K562 (cell line): ENCODE measurements around the gene WNK1. TPM values are rescaled to one million over a fixed set of nuclear protein-coding genes. Genes with fewer than 3 reads are reported as not detected.
A peak's percentile ranks its signal among the peaks of the same experiment; 100 is the strongest.

Source experiments
- ASH1L ChIP-seq: fragments of 450-650 bp; IDR thresholded peaks from 2 replicates; pipeline ENCODE4 v1.6.1; 2018; ENCODE audit warnings: borderline replicate concordance, mild to moderate bottlenecking, low read depth; ENCODE audit not compliant: partially characterized antibody
- CEBPG ChIP-seq, 3 experiments: fragments of 200-800 bp in 1 of 3; sonication (Bioruptor generic) in 1 of 3; sonication (generic) in 1 of 3; formaldehyde crosslinking in 1 of 3; IDR thresholded peaks in 2 of 3; conservative IDR thresholded peaks in 1 of 3; 2 replicates each; pipeline versions ENCODE4 v1.6.1 to v1.8.0; 2016 to 2022; ENCODE audit warnings: missing compliant biosample characterization in 2 of 3, missing genetic modification characterization in 2 of 3, mild to moderate bottlenecking in 1 of 3, missing genetic modification reagents in 1 of 3
- FOSL1 ChIP-seq: fragments of 200-800 bp; sonication (Bioruptor generic); conservative IDR thresholded peaks from 2 replicates; pipeline ENCODE4 v1.6.1; 2016; ENCODE audit warnings: missing genetic modification characterization, missing compliant biosample characterization
- ZNF12 ChIP-seq: sonication (generic); formaldehyde crosslinking; IDR thresholded peaks from 2 replicates; pipeline ENCODE4 v1.4.0; 2020; ENCODE audit warnings: mild to moderate bottlenecking, missing genetic modification reagents
- polyA plus RNA-seq, 8 experiments: library from polyadenylated mRNA; depleted of rRNA in 4 of 8; stranded (reverse) in 5 of 8; unstranded in 3 of 8; fragments of >200 nt; fragmentation: Nextera tagmentation in 2 of 8; fragmentation: Illumina TruSeq in 1 of 8; extraction: Ambion mirVana in 2 of 8; extraction: Trizol in 1 of 8; gene quantifications; 2 replicates each; pipeline versions ENCODE4 v1.2.1 to v1.2.3, GENCODE V29; 2011 to 2014; ENCODE audit warnings: inconsistent platforms in 1 of 8, missing spikeins in 1 of 8
- total RNA-seq, 7 experiments: library from RNA; depleted of rRNA in 6 of 7; stranded (reverse); fragments of >200 nt in 6 of 7; fragmentation: Illumina TruSeq in 2 of 7; extraction: Trizol in 2 of 7; gene quantifications; 2 replicates each; pipeline versions ENCODE4 v1.2.1 to v1.2.3, GENCODE V29; 2011 to 2021; ENCODE audit warnings: low replicate concordance in 1 of 7
- TF ChIP-seq, protein P1 (sequence below): fragments of 450-650 bp; IDR thresholded peaks from 2 replicates; pipeline ENCODE4 v1.6.1; 2016; ENCODE audit warnings: low read depth
- TF ChIP-seq, protein P2 (sequence below): fragments of 450-650 bp; IDR thresholded peaks from 2 replicates; pipeline ENCODE4 v1.6.1; 2016

Gene WNK1
- total and polyA plus RNA-seq, 9 of the 15 experiments (the other 6 are each of a cell fraction or from before 2014, with no cell fraction given): 4.3 to 73.9 (median 31.0) TPM

DNA sequence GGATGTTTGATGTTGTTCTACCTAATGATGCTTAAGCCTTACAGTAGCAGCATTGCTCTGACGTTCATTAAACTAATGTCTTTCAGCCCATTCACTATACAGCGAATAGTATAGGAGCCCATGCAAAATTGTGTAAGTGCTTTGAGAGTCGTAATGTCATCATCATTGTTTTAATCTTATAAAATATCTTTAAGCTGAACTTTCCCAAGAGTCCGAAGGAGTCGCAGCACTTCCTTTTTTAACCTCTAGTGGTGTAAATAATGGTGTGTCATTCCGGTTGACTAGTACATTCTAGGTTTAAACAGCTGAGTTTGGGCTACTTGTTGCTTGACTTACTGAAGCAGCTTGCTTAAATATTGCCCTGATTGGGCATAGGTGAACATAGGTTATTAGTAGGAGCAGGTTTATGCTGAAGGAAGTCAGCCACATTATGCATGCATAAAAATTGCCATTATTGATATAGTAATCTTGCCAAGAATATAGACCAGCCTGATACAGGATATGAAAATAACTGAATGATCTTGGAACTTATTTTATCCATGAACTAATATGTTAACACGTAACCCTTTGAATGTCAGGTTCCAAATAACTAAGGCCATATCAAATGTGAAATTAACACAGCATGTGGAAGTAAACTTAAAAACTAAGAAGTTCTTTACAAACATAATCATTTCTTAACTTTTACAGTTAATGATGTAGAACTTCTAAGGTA lies 2.6 kb downstream of the WNK1 start (continued):
- TF ChIP-seq, protein P1, sequence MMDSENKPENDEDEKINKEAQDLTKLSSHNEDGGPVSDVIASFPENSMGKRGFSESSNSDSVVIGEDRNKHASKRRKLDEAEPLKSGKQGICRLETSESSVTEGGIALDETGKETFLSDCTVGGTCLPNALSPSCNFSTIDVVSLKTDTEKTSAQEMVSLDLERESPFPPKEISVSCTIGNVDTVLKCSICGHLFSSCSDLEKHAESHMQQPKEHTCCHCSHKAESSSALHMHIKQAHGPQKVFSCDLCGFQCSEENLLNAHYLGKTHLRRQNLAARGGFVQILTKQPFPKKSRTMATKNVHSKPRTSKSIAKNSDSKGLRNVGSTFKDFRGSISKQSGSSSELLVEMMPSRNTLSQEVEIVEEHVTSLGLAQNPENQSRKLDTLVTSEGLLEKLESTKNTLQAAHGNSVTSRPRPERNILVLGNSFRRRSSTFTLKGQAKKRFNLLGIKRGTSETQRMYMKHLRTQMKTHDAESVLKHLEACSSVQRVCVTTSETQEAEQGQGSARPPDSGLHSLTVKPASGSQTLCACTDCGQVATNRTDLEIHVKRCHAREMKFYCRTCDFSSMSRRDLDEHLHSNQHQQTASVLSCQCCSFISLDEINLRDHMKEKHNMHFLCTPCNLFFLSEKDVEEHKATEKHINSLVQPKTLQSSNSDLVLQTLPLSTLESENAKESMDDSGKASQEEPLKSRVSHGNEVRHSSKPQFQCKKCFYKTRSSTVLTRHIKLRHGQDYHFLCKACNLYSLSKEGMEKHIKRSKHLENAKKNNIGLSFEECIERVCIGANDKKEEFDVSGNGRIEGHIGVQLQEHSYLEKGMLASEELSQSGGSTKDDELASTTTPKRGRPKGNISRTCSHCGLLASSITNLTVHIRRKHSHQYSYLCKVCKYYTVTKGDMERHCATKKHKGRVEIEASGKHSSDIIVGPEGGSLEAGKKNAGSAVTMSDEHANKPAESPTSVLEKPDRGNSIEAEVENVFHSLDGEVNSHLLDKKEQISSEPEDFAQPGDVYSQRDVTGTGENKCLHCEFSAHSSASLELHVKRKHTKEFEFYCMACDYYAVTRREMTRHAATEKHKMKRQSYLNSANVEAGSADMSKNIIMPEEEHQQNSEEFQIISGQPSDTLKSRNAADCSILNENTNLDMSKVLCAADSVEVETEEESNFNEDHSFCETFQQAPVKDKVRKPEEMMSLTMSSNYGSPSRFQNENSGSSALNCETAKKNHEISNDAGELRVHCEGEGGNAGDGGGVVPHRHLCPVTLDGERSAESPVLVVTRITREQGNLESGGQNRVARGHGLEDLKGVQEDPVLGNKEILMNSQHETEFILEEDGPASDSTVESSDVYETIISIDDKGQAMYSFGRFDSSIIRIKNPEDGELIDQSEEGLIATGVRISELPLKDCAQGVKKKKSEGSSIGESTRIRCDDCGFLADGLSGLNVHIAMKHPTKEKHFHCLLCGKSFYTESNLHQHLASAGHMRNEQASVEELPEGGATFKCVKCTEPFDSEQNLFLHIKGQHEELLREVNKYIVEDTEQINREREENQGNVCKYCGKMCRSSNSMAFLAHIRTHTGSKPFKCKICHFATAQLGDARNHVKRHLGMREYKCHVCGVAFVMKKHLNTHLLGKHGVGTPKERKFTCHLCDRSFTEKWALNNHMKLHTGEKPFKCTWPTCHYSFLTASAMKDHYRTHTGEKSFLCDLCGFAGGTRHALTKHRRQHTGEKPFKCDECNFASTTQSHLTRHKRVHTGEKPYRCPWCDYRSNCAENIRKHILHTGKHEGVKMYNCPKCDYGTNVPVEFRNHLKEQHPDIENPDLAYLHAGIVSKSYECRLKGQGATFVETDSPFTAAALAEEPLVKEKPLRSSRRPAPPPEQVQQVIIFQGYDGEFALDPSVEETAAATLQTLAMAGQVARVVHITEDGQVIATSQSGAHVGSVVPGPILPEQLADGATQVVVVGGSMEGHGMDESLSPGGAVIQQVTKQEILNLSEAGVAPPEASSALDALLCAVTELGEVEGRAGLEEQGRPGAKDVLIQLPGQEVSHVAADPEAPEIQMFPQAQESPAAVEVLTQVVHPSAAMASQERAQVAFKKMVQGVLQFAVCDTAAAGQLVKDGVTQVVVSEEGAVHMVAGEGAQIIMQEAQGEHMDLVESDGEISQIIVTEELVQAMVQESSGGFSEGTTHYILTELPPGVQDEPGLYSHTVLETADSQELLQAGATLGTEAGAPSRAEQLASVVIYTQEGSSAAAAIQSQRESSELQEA: no peak
- TF ChIP-seq ASH1L (no peak), CEBPG (CRISPR knock-in tag; IDR thresholded peaks at IDR 0.05) (no peak), CEBPG (tag; conservative IDR thresholded peaks at IDR 0.05 in 1 of 2, IDR thresholded peaks at IDR 0.05 in 1 of 2) (peak; percentile 52 to 54; a peak in 1 of 4 replicates), FOSL1 (tag) (no peak; the same call in 1 of the 2 replicates), ZNF12 (CRISPR knock-in tag) (no peak)
- TF ChIP-seq, protein P2, sequence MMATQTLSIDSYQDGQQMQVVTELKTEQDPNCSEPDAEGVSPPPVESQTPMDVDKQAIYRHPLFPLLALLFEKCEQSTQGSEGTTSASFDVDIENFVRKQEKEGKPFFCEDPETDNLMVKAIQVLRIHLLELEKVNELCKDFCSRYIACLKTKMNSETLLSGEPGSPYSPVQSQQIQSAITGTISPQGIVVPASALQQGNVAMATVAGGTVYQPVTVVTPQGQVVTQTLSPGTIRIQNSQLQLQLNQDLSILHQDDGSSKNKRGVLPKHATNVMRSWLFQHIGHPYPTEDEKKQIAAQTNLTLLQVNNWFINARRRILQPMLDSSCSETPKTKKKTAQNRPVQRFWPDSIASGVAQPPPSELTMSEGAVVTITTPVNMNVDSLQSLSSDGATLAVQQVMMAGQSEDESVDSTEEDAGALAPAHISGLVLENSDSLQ: peak; percentile 50; the same call in 1 of the 2 replicates
